DND-41 (cell line): Measurements from ENCODE around the gene CLIC6.

ENCODE experiments used
- CTCF ChIP-seq: IDR thresholded peaks from 2 replicates; pipeline ENCODE4 v1.5.1; 2012; ENCODE audit warnings: borderline replicate concordance, low read length, moderate library complexity, mild to moderate bottlenecking; ENCODE audit not compliant: poor library complexity, severe bottlenecking; ENCODE audit errors: extremely low read depth
- EZH2 ChIP-seq: IDR thresholded peaks from 3 replicates; pipeline ENCODE4 v1.6.1; 2012; ENCODE audit warnings: borderline replicate concordance, low read depth, mild to moderate bottlenecking, moderate library complexity, low read length, inconsistent platforms; ENCODE audit not compliant: severe bottlenecking

DNA sequence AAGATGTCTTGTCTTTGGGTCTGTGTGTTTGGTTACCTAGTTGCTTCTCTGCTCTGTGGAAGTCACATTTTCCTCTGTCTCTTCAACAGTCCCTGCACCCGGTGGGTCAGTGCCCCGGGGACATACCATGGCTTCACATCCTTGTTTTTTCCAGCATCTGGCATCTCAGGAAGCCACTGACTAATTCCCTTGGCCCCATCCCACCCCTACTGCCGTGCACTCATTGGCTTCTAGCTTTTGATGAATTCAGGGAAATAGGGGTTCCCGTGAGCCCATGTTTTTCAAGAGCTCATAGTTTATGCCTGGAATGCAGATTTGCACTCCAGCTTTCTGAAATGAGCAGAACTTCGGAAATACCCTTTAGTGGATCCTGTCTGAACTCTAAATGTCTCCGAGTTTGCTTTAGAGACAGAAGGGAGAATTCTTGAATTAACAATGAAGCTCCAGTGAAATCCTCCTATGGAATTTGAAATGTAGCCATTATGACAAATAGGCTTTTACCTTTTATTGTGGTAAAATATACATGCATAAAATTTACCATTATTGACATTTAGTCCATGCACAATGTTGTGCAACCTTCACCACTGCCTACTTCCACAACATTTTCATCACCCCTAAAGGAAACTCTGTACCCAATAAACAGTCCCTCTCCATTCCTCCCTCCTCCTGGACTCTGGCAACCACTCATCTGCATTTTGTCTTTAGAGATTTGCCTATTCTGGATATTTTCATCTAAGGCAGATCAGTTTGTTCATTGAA lies 67.5 kb downstream of the CLIC6 start:
- TF ChIP-seq CTCF (no peak), EZH2 (no peak)
